ENCODE measurements around the gene ZFR2.

GRCh38 chr19:3781603-3782002, 87.2 kb downstream of the ZFR2 start:
- TF ChIP-seq SPI1 (IDR thresholded peaks at IDR 0.05; ENCODE audit: low read depth, low read length) (no peak), POLR2AphosphoS5 (IDR thresholded peaks at IDR 0.05; ENCODE audit: low read depth, low read length) (no peak), POLR2A (IDR thresholded peaks at IDR 0.05; ENCODE audit: low read depth, low read length) (no peak), TAF1 (IDR thresholded peaks at IDR 0.05; ENCODE audit: low read depth, low read length) (no peak)
